NT2/D1 (cell line): ENCODE results near the gene AP5B1.

Experiments
- DNase-seq: peaks from one replicate; pipeline ENCODE4 v3.0.0-alpha.2; 2011; ENCODE audit warnings: low read depth, low spot score
- H3K27me3 ChIP-seq: 2 replicates; pipeline ENCODE4 v1.6.0; 2011; ENCODE audit warnings: mild to moderate bottlenecking; ENCODE audit not compliant: insufficient read length, insufficient read depth
- H3K36me3 ChIP-seq: 2 replicates; pipeline ENCODE4 v1.6.1; 2011; ENCODE audit warnings: mild to moderate bottlenecking, low read length, mixed read lengths; ENCODE audit not compliant: insufficient read depth, insufficient read length
- H3K4me1 ChIP-seq: 2 replicates; pipeline ENCODE4 v1.5.1; 2011; ENCODE audit not compliant: insufficient read depth, insufficient read length
- H3K4me3 ChIP-seq: 2 replicates; pipeline ENCODE4 v1.5.1; 2011; ENCODE audit warnings: low read depth; ENCODE audit not compliant: insufficient read length
- H3K9ac ChIP-seq: 2 replicates; pipeline ENCODE4 v1.6.0; 2011; ENCODE audit warnings: low read depth; ENCODE audit not compliant: insufficient read length
- H3K9me3 ChIP-seq: 2 replicates; pipeline ENCODE4 v1.5.1; 2011; ENCODE audit warnings: mild to moderate bottlenecking, low read length; ENCODE audit not compliant: insufficient read depth
- SUZ12 ChIP-seq: IDR thresholded peaks from 2 replicates; pipeline ENCODE4 v1.6.1; 2011; ENCODE audit not compliant: insufficient read length, insufficient read depth; ENCODE audit errors: extremely low read depth
- YY1 ChIP-seq: IDR thresholded peaks from 2 replicates; pipeline ENCODE4 v1.6.1; 2011; ENCODE audit not compliant: insufficient read length, insufficient read depth
- ZNF274 ChIP-seq: IDR thresholded peaks from 2 replicates; pipeline ENCODE4 v1.6.1; 2011; ENCODE audit warnings: mild to moderate bottlenecking, low read depth, low read length

The AP5B1 gene

DNA sequence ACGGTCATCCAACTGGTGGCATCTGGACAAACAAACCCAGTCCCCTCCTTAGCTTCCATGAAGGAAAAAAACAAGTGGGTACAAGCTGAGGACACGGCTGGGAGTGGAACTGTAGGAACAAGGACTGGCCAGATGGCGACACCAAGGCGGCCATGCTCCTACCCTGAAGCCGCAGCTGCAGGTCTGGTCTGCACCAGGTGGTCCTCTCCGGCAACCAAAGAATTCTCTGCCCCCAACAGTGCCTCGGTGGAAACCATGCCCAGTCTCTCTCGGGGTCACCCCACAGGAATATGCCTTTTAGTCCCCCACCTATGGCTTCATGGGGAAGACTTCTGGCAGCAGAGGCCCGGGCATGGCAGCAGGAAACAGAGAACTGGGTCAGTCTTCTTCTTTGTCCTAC lies 28.7 kb upstream of the AP5B1 start:
- no peaks in the 10 kb centered on the region for H3K9me3 ChIP-seq
- no peak overlapping the region for H3K4me3 ChIP-seq
- no peak overlapping the region for H3K9ac ChIP-seq
- no peak for TF ChIP-seq SUZ12
- no peaks in the 10 kb centered on the region for H3K36me3 ChIP-seq
- DNase-seq: no peak
- peaks cover 4% of the 10 kb centered on the region for H3K4me1 ChIP-seq
- H3K27me3 ChIP-seq: no peaks in the 10 kb centered on the region

- Histone ChIP-seq H3K9ac (no peak overlapping the region), H3K36me3 (no peaks in the 10 kb centered on the region), H3K27me3 (no peaks in the 10 kb centered on the region), H3K9me3 (no peaks in the 10 kb centered on the region), H3K4me3 (no peak overlapping the region), H3K4me1 (peaks cover 7% of the 10 kb centered on the region)
- no peak for DNase-seq
- TF ChIP-seq YY1: no peak
- no peak for TF ChIP-seq SUZ12
- no peak for TF ChIP-seq ZNF274
Measured at GRCh38 chr11:65808744-65809341, 28.1 kb upstream of the AP5B1 start.

- no peaks in the 10 kb centered on the region for H3K36me3 ChIP-seq
- H3K9me3 ChIP-seq: no peaks in the 10 kb centered on the region
- H3K4me1 ChIP-seq: peaks cover 16% of the 10 kb centered on the region
- TF ChIP-seq SUZ12: no peak
- TF ChIP-seq YY1: no peak
- no peak for TF ChIP-seq ZNF274
- H3K9ac ChIP-seq: no peak overlapping the region
- no peak overlapping the region for H3K4me3 ChIP-seq
- no peaks in the 10 kb centered on the region for H3K27me3 ChIP-seq
- DNase-seq: no peak
Measured at GRCh38 chr11:65806979-65807378, 26.2 kb upstream of the AP5B1 start.

GRCh38 chr11:65803797-65804492 lies 23.2 kb upstream of the AP5B1 start:
- H3K9ac ChIP-seq: no peak overlapping the region
- DNase-seq: no peak
- H3K4me1 ChIP-seq: peaks cover 21% of the 10 kb centered on the region
- H3K27me3 ChIP-seq: no peaks in the 10 kb centered on the region
- no peaks in the 10 kb centered on the region for H3K36me3 ChIP-seq
- no peak overlapping the region for H3K4me3 ChIP-seq
- TF ChIP-seq ZNF274: no peak
- no peak for TF ChIP-seq SUZ12
- TF ChIP-seq YY1: no peak
- H3K9me3 ChIP-seq: no peaks in the 10 kb centered on the region

GRCh38 chr11:65802841-65803240 lies 22.1 kb upstream of the AP5B1 start:
- Histone ChIP-seq H3K27me3 (no peaks in the 10 kb centered on the region), H3K4me3 (no peak overlapping the region), H3K9ac (no peak overlapping the region), H3K9me3 (no peaks in the 10 kb centered on the region), H3K4me1 (peaks cover 29% of the 10 kb centered on the region), H3K36me3 (no peaks in the 10 kb centered on the region)
- no peak for TF ChIP-seq SUZ12
- no peak for TF ChIP-seq YY1
- no peak for TF ChIP-seq ZNF274
- no peak for DNase-seq

DNA sequence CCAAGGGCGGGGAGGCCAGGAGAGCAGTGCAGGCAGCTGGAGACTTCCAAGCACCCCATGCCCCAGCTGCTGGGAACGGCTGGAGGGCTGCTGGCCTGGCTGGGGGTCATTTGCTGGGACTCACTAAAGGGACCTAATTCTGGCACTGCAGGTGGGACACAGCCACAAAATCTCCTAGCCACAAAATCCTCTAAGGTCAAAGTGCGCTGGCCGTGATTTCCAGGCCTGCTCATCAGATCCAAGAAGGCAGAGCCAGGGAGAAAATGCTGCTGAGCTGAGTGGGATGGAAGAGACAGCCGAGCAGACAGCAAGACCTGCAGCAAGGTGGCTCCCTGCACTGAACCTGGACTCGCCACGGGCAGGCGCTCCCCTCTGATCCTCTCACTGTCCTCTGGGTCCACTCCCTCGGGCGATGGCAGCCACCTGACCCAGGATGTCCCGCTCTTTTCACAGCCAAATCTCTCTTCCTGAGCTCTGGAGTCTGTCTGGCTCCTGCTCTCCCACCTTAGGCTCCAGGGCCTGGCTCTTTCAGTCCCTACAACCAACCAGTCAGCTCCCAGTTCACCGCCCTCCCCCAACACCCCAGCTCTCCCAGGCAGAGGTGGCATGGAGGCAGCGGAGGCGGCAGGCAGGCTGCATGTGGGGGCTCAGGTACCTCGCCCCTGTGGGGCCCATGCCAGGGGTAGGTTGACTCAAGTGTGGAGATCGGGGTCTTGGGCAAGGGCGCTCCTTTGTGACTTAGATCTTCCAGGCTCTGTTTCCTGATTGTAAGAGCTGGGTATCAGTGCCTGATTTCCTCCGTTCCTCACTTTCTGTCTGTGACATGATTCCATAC lies 20.6 kb upstream of the AP5B1 start:
- Histone ChIP-seq H3K4me3 (no peak overlapping the region), H3K9me3 (no peaks in the 10 kb centered on the region), H3K4me1 (peaks cover 38% of the 10 kb centered on the region), H3K9ac (no peak overlapping the region), H3K36me3 (no peaks in the 10 kb centered on the region), H3K27me3 (no peaks in the 10 kb centered on the region)
- no peak for DNase-seq
- no peak for TF ChIP-seq YY1
- TF ChIP-seq ZNF274: no peak
- TF ChIP-seq SUZ12: no peak

GRCh38 chr11:65798882-65799281 lies 18.1 kb upstream of the AP5B1 start:
- H3K9me3 ChIP-seq: no peaks in the 10 kb centered on the region
- no peak overlapping the region for H3K9ac ChIP-seq
- no peaks in the 10 kb centered on the region for H3K27me3 ChIP-seq

More at GRCh38 chr11:65798882-65799281, 18.1 kb upstream of the AP5B1 start:
- Histone ChIP-seq H3K4me1 (peaks cover 38% of the 10 kb centered on the region), H3K4me3 (no peak overlapping the region), H3K36me3 (no peaks in the 10 kb centered on the region)
- DNase-seq: no peak
- no peak for TF ChIP-seq YY1
- no peak for TF ChIP-seq ZNF274
- no peak for TF ChIP-seq SUZ12
